ENCODE measurements around the gene PDGFRB.
"Not testable (repeated sequence)": the region's sequence is repeated elsewhere in the genome, so short reads cannot be mapped to it uniquely, and the experiment has no call there.

PDGFRB gene

DNA sequence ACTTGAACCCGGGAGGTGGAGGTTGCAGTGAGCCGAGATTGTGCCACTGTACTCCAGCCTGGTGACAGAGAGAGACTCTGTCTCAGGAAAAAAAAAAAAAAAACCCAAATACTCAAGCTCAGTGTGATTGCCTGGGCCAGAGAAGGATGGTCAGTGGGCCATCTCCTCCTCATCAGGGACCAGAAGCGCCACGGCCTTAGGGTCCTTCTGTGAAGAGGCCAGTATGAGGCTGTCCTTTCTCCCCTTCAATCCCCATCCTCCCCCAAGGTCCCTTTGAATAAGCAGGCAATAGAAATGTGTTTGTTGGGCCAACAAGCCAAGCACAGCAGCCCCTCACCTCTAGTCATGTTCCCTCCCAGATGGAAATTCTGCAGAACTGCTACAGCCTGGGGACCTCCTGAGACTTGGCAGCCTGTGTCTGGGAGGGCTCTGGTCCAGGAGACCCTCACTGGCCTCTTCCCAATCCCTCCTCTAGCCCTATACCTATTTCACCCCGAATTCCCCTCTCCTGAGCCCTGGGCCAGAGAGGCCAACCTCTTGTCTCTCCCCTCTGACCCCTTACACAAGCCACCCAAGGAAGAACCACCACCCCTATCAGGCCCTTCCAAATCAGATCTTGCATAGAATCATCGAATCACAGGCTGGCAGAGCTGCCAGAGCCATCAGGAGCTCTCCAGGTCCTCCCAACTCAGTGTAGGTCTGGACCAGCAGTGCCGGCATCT is 70.3 kb downstream of the PDGFRB start:
- TF ChIP-seq, protein P1, sequence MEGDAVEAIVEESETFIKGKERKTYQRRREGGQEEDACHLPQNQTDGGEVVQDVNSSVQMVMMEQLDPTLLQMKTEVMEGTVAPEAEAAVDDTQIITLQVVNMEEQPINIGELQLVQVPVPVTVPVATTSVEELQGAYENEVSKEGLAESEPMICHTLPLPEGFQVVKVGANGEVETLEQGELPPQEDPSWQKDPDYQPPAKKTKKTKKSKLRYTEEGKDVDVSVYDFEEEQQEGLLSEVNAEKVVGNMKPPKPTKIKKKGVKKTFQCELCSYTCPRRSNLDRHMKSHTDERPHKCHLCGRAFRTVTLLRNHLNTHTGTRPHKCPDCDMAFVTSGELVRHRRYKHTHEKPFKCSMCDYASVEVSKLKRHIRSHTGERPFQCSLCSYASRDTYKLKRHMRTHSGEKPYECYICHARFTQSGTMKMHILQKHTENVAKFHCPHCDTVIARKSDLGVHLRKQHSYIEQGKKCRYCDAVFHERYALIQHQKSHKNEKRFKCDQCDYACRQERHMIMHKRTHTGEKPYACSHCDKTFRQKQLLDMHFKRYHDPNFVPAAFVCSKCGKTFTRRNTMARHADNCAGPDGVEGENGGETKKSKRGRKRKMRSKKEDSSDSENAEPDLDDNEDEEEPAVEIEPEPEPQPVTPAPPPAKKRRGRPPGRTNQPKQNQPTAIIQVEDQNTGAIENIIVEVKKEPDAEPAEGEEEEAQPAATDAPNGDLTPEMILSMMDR (conservative IDR thresholded peaks at IDR 0.05; ENCODE audit: low read depth, low read length) = no peak
- DNase-seq (ENCODE audit: low read depth) = no peak
- no peak overlapping the region for H3K4me3 ChIP-seq (ENCODE audit: low read depth, low read length)

DNA sequence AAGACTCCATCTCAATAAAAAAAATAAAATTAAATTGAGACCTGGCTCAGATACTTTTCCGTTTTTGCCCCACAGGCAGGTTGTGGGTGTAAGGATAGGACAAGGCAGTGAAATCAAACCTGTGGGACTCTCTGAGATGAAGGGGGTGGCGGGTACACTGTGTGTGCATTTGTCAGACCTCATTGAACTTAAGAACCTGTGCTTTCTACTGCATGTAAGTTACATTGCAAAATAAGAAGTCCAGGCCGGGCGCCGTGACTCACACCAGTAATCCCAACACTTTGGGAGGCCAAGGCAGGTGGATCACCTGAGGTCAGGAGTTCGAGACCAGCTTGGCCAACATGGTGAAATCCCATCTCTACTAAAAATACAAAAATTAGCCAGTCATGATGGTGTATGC is 70.9 kb downstream of the PDGFRB start:
- DNase-seq (ENCODE audit: low read depth) = not testable (repeated sequence)

DNA sequence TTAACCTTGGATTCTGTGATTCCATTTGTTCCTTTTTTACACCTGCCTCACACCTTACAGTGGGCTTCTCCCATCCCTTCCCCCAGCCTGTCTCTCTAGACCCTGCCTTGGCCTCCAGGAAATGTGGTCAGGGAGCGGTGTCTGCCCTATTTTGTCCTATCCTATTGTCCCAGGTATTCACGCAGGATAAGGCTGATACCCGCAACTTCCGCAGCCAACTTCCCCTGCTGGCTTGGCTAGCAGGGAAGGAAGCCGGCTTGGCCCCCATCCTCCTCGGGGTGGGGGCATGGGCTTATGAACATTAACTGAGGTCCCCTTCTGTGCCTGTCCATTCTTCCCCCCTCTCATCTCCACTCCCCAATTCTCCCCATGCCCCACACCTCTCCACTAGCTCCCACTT is 72.8 kb downstream of the PDGFRB start:
- TF ChIP-seq, protein P1 (conservative IDR thresholded peaks at IDR 0.05; ENCODE audit: low read depth, low read length) = no peak
- H3K4me3 ChIP-seq (ENCODE audit: low read depth, low read length) = no peak overlapping the region
- DNase-seq (ENCODE audit: low read depth) = no peak

More for the DNA sequence above, 70.9 kb downstream of the PDGFRB start:
- not testable (repeated sequence) for H3K4me3 ChIP-seq (ENCODE audit: low read depth, low read length)

DNA sequence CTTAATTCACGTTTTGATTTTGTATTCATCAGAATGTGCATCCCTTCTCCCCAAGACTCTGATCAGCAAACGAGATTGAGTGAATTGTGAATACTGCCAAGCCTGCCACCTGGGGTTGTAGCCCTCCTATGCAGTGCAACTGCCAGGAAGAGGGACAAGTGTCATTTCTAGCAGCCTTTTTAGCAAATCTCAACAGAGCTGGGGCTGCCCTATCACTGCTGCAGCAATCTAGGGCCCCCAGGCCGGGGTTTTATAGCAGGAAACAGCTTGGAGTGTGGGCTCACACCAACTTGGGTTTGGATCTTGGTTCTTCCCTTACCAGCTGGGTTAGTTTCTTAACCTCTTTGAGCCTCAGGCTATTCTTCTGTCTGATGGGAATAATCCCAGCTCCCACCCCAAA is 73.3 kb downstream of the PDGFRB start:
- TF ChIP-seq, protein P1 (conservative IDR thresholded peaks at IDR 0.05; ENCODE audit: low read depth, low read length) = no peak
- DNase-seq (ENCODE audit: low read depth) = no peak
- no peak overlapping the region for H3K4me3 ChIP-seq (ENCODE audit: low read depth, low read length)

DNA sequence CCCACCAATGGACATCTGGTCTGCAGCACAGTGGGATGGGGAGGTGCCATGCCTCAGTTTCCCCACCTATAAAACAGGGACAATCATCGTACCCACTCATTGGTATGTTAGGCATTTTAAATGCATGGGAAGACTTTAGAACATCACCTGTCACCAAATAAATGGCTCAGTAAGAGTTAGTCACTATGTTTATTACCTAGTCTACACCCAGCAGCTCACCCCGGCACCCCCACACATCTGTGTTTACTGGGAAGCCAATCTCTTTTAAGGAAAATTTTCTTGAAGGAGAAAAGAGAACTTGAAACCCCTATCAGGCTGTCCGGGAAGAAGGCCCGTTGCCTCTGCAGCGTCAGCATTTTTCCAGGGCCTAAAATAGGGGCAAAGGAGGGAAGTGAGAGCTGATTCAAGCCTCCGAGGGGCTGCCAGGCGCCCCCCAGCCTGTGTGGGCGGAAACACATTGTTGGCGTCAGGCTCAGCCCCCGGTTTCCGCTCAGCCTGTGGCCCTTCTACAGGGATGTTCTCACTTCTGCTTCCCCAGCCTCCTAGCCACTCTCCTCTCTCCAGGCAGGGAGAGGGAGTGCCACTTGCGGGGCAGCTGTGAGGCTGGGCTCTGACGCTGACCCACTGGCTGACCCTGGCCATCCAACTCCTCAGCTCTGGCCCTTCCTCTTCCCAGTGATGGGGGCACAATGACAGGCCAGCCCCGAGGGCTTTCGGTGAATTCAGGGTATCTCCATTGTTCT is 73.9 kb downstream of the PDGFRB start:
- DNase-seq (ENCODE audit: low read depth) = no peak
- H3K4me3 ChIP-seq (ENCODE audit: low read depth, low read length) = no peak overlapping the region
- TF ChIP-seq, protein P1 (conservative IDR thresholded peaks at IDR 0.05; ENCODE audit: low read depth, low read length) = no peak

DNA sequence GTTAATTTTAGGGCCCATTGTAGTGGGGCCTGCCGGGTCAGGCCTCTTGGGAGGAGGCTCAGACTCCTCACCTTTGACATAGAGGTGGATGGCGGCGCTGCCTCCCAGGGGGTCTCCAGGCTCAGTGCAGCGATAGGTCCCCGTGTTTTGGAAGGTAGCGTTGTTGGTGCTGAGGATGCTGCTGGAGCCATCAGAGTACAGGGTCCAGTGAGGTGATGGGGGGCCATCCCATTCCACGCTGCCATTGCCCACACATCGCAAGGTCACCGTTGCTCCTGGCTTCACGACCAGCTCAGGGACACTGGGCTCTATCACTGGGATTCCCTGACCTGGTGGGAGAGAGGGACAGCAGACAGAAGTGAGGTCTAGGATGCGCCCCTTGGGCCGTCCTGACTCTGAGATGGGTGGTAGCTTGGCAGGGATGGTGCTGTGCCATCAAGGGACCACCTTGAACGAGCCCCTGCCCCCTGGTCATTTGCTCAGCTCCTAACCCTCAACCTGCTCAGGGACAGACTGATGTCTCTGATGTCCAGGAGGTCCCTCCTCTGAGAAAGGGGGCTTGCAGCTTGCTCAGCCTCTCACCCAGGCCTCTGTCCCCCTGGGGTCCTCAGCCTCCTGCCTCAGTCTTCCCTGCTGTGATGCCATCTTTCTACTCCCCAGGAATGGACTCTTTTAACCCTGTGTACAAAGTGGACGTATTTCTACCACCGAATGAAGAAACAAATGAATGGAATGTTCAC is 74.8 kb downstream of the PDGFRB start:
- no peak overlapping the region for H3K4me3 ChIP-seq (ENCODE audit: low read depth, low read length)
- DNase-seq (ENCODE audit: low read depth) = no peak
- TF ChIP-seq, protein P1 (conservative IDR thresholded peaks at IDR 0.05; ENCODE audit: low read depth, low read length) = no peak

DNA sequence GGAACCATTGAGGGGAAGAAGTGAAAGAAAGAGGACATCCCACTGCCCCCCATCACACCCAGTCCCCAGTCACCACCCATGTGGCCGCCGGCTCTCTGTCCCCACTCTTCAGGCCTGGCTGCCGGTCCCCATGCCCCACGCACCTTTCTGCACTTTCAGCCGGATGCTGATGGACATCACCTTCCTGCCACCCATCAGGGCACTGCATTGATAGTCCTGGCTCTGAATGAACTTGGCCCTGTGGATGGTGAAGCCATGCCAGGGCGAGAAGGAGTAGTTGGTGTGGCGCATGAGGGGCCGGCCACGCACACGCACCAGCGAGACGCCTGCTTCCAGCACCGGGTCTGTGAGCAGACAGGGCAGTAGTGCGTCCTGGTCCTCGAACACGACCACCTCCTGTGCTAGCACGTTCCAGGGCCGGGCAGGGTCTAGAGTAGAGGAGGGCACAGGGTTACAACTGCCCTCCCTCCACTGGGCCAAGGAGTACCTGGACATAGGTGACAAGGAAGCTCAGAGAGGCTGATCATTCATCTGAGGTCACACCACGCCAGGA is 75.7 kb downstream of the PDGFRB start:
- TF ChIP-seq, protein P1 (conservative IDR thresholded peaks at IDR 0.05; ENCODE audit: low read depth, low read length) = no peak
- no peak for DNase-seq (ENCODE audit: low read depth)
- H3K4me3 ChIP-seq (ENCODE audit: low read depth, low read length) = no peak overlapping the region
